Spleen (tissue), 7 donors: ENCODE measurements around the gene POLR1E.

Source experiments
- POLR2A ChIP-seq, 3 donors: fragments of 450-650 bp; IDR thresholded peaks; one replicate each; pipeline ENCODE4 v1.5.1; 2017; ENCODE audit warnings: antibody characterized with exemption in 3 of 3, mild to moderate bottlenecking in 1 of 3
- POLR2AphosphoS5 ChIP-seq, 3 donors: sonication (generic); formaldehyde crosslinking; IDR thresholded peaks; one replicate each; pipeline ENCODE4 v1.5.1; 2017; ENCODE audit warnings: antibody characterized with exemption in 3 of 3
- TF ChIP-seq, protein P1 (sequence below), 11 experiments: fragments of 200-600 bp in 7 of 11; fragments of 450-650 bp in 4 of 11; sonication (generic) in 4 of 11; IDR thresholded peaks in 8 of 11; conservative IDR thresholded peaks in 3 of 11; 1 replicate in 7 of 11; 2 replicates in 4 of 11; pipeline versions ENCODE4 v1.4.0 to v1.8.0; 2016 to 2021; ENCODE audit warnings: antibody characterized with exemption in 11 of 11, inconsistent platforms in 4 of 11, mild to moderate bottlenecking in 1 of 11
- donor health status: DM: no; HTN: no; CAD: no; lungs with moderate emphysema.
- donor health status: DM: no; HTN: no; CAD: no.
- donor health status: DM: no; HTN: no; CAD: no.

- TF ChIP-seq POLR2AphosphoS5 (IDR thresholded peaks at IDR 0.05) (no peak), POLR2A (IDR thresholded peaks at IDR 0.05) (no peak)
- TF ChIP-seq, protein P1, sequence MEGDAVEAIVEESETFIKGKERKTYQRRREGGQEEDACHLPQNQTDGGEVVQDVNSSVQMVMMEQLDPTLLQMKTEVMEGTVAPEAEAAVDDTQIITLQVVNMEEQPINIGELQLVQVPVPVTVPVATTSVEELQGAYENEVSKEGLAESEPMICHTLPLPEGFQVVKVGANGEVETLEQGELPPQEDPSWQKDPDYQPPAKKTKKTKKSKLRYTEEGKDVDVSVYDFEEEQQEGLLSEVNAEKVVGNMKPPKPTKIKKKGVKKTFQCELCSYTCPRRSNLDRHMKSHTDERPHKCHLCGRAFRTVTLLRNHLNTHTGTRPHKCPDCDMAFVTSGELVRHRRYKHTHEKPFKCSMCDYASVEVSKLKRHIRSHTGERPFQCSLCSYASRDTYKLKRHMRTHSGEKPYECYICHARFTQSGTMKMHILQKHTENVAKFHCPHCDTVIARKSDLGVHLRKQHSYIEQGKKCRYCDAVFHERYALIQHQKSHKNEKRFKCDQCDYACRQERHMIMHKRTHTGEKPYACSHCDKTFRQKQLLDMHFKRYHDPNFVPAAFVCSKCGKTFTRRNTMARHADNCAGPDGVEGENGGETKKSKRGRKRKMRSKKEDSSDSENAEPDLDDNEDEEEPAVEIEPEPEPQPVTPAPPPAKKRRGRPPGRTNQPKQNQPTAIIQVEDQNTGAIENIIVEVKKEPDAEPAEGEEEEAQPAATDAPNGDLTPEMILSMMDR (IDR thresholded peaks at IDR 0.05 in 8 of 11, conservative IDR thresholded peaks at IDR 0.05 in 3 of 11) = no peak
Measured at GRCh38 chr9:37514999-37515398, 29.3 kb downstream of the POLR1E start.
